AML-193 (cell line): ENCODE data around the gene MYO18A.

Experiments used
- DNase-seq, 2 experiments: peaks; one replicate each; lab custom pipeline; 2025; lab: John Stamatoyannopoulos, UW

The MYO18A gene

GRCh38 chr17:29050176-29050575 is 130.0 kb downstream of the MYO18A start:
- no peak for DNase-seq

DNA sequence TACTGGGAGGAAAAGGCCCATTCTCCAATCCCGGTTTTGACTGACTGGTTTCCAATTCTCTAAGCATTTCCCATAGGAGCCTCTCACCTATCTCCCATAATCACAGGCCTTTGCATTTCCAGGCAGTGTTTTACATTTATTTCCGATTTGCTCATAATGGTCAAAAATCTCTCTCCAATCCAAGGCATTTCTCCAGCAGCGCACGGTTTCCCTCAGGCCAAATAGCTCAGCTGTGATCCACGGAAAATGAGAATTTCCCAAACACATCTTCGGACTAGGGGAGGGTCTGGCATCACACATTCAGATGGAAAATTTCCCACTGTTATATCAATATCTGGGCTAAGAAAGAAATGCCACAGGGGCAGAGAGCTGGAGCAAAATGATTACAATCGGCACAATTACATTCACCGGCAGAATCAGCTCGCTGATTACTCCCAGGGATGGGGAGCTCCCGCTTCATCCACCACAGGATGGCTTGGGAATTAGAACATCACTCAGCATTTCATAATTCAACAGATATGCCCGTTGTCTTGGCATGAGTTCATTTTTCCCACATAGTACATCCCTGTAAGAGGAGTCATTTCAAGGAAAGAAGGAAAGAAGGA is 130.6 kb downstream of the MYO18A start:
- no peak for DNase-seq

GRCh38 chr17:29048440-29049368 is 131.5 kb downstream of the MYO18A start:
- DNase-seq: no peak

GRCh38 chr17:29046473-29046839 is 133.7 kb downstream of the MYO18A start:
- no peak for DNase-seq

- DNase-seq: no peak
Observed at GRCh38 chr17:29045734-29046472, 134.3 kb downstream of the MYO18A start.

DNA sequence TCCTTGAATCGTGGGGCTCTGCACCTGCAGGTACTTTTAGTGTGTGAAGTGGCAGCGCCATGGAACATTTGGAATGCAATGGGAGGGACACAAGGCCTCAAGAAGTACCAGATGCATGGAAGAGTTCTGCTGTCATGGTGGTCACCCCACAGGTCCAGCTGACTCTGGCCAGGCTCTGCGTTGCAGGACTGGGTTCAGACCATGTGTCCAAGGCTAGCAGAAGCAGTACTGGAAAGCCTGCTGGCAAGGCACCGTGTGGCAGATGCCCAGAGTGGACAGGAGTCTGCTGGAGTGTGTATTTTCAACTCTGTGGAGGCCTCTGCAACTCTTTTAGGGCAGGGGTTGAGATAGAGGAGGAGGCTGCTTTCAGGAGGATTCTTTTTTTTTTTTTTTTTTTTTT is 135.2 kb downstream of the MYO18A start:
- no peak for DNase-seq

- no peak for DNase-seq
Observed at GRCh38 chr17:29043539-29044145, 136.6 kb downstream of the MYO18A start.

DNA sequence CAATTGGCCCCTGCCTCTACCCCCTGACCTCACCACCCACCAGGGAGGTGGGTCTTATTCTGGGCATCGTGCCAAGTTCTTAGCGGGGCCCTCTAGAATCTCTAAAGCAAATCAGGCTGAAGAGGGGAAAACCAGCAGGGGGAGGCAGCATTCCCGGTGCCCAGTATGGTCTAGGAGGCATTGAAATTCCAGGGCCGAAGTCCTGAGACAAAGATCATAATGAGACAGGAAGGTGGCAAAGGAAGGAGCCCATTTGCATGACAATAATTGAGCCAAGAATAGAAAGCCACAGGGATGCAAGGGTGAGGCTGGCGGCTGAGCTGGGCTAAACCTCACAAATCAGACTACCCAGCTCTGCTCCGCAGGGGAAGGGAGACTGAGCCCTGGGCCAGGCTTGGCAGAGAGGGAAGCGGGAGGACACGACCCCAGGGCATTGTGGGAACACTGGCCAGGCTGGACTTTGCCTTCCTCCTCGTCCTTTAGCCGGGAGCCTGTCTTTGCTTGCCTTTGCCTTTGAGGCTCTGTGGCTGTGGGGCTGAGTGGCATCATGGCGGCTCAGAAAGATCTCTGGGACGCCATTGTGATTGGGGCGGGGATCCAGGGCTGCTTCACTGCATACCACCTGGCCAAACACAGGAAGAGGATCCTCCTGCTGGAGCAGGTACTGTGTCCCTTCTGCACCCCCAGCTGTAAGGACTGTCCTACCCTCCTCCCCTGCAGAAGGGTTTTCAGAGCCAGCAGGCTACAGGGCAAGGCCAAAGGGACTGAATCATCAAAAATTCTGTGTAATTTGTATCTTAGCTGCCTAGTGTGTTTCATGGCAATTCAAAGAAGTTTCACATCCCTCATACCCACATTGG is 137.3 kb downstream of the MYO18A start, which contains the start of gene PIPOX:
Gene PIPOX (plus strand): TSS at position 463 of the 860 bp plus-strand sequence. CDS start 85 bp downstream, at position 548.
- no peak for DNase-seq

DNA sequence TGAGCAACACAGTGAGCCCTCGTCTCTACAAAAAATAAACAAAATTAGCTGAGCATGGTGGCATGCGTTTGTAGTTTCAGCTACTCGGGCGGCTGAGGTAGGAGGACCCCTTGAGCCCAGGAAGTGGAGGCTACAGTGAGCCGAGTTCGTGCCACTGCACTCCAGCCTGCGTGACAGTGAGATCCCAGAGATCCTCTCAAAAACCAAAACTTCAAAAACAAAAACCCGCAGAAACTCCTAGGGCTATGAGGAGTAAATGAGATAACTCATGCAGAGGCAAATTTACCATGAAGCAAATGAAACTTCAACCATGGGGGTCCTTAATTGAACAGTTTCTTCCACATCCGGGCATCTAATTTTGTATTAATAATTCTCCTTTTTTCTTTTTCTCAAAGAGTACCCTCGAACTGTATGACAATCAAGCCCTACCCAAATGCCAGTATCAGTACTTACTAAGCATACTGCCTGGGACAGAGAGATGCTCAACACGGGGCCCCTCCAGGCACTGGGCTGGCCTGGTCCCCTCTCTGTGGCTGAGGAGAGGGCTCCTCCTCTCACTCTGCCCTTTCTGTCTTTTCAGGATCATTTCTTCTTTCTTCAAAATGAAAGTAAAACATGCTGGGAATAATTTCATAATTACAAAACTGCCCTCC is 138.0 kb downstream of the MYO18A start:
- no peak for DNase-seq

DNA sequence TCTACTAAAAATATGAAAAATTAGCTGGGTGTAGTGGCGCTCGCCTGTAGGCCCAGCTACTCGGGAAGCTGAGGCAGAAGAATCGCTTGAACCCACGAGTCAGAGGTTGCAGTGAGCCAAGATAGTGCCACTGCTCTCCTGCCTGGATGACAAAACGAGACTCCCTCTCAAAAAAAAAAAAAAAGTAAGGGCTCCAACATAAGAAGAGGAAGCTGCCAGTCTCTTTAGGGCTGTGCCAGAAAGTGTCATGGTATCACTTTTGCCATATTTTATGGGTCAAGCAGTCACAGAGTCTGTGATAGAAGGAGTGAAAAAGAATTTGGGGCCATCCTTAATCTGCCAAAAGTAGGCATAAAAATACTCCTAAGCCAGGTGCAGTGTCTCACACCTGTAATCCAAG is 138.6 kb downstream of the MYO18A start:
- DNase-seq: no peak

- DNase-seq: no peak
Observed at GRCh38 chr17:29041091-29041490, 139.1 kb downstream of the MYO18A start.

GRCh38 chr17:29039764-29040598 is 140.2 kb downstream of the MYO18A start:
- DNase-seq: no peak

GRCh38 chr17:29038085-29038795 is 142.0 kb downstream of the MYO18A start:
- no peak for DNase-seq

DNA sequence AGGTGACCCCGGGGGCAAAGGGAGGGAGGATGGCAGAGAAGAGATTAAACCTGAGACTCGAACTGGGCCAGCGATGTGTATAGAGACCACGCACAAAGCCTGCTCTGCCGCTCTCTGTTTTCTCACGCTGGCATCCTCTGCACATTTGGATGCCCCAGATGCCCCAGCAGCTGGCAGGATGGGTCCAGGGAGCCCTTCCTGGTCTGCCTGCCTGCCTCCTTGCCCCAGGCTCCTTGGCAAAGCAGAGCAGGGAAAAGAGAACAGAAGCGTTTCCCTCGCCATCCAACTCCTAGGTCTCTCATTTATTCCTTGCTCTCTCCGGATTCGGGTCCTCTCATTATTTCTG is 142.5 kb downstream of the MYO18A start:
- DNase-seq: no peak

GRCh38 chr17:29036584-29036983 is 143.6 kb downstream of the MYO18A start:
- no peak for DNase-seq

- no peak for DNase-seq
Observed at GRCh38 chr17:29034510-29034909, 145.7 kb downstream of the MYO18A start.

GRCh38 chr17:29032857-29033197 is 147.4 kb downstream of the MYO18A start:
- no peak for DNase-seq

- DNase-seq: no peak
Observed at GRCh38 chr17:29032013-29032856, 148.0 kb downstream of the MYO18A start.
